Progenitor cell of endocrine pancreas (in vitro differentiated cells): ENCODE measurements around the gene SOX30. TPM values are rescaled to one million over a fixed set of nuclear protein-coding genes. Genes with fewer than 3 reads are reported as not detected.

Experiments
- DNase-seq: peaks from one replicate; pipeline ENCODE4 v3.0.0; 2021; ENCODE audit warnings: low spot score; ENCODE audit not compliant: unreplicated experiment
- H3K27ac Mint-ChIP-seq: 2 replicates; pipeline ENCODE4 v1.8.0; 2021; ENCODE audit warnings: mild to moderate bottlenecking, moderate library complexity, mixed read lengths
- H3K27me3 Mint-ChIP-seq: 2 replicates; pipeline ENCODE4 v1.8.0; 2021; ENCODE audit warnings: mixed read lengths
- H3K36me3 Mint-ChIP-seq: 2 replicates; pipeline ENCODE4 v1.8.0; 2022; ENCODE audit warnings: mixed read lengths; ENCODE audit not compliant: insufficient read depth
- H3K4me1 Mint-ChIP-seq: 2 replicates; pipeline ENCODE4 v1.8.0; 2021; ENCODE audit warnings: low read depth, mixed read lengths
- H3K4me3 Mint-ChIP-seq: 2 replicates; pipeline ENCODE4 v1.8.0; 2021; ENCODE audit warnings: low read depth, mild to moderate bottlenecking, moderate library complexity, mixed read lengths
- H3K9me3 Mint-ChIP-seq: 2 replicates; pipeline ENCODE4 v1.8.0; 2021; ENCODE audit warnings: low read depth, mixed read lengths
- total RNA-seq: library from RNA; stranded (reverse); gene quantifications from 2 replicates; pipeline ENCODE4 v1.2.1, GENCODE V29; 2021
- TF ChIP-seq, protein P1 (sequence below): fragments of 200-600 bp; sonication (generic); IDR thresholded peaks from one replicate; pipeline ENCODE4 v1.5.0; 2021; ENCODE audit warnings: antibody characterized with exemption, mild to moderate bottlenecking; ENCODE audit not compliant: unreplicated experiment

The SOX30 gene
- total RNA-seq, 1 donor from 2014 or later = not detected

- no peaks in the 10 kb centered on the region for H3K36me3 Mint-ChIP-seq
- H3K4me1 Mint-ChIP-seq = peaks cover 2% of the 10 kb centered on the region
- TF ChIP-seq, protein P1, sequence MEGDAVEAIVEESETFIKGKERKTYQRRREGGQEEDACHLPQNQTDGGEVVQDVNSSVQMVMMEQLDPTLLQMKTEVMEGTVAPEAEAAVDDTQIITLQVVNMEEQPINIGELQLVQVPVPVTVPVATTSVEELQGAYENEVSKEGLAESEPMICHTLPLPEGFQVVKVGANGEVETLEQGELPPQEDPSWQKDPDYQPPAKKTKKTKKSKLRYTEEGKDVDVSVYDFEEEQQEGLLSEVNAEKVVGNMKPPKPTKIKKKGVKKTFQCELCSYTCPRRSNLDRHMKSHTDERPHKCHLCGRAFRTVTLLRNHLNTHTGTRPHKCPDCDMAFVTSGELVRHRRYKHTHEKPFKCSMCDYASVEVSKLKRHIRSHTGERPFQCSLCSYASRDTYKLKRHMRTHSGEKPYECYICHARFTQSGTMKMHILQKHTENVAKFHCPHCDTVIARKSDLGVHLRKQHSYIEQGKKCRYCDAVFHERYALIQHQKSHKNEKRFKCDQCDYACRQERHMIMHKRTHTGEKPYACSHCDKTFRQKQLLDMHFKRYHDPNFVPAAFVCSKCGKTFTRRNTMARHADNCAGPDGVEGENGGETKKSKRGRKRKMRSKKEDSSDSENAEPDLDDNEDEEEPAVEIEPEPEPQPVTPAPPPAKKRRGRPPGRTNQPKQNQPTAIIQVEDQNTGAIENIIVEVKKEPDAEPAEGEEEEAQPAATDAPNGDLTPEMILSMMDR = no peak
- H3K27ac Mint-ChIP-seq = no peak overlapping the region
- no peak for DNase-seq
- H3K27me3 Mint-ChIP-seq = no peaks in the 10 kb centered on the region
- no peak overlapping the region for H3K4me3 Mint-ChIP-seq
- H3K9me3 Mint-ChIP-seq = peaks cover under 1% of the 10 kb centered on the region
Measured at GRCh38 chr5:157602505-157602904, 49.7 kb downstream of the SOX30 start.

- TF ChIP-seq, protein P1 = no peak
- Mint-ChIP-seq H3K9me3 (peaks cover 3% of the 10 kb centered on the region), H3K36me3 (no peaks in the 10 kb centered on the region), H3K4me1 (peaks cover 9% of the 10 kb centered on the region), H3K4me3 (no peak overlapping the region), H3K27me3 (no peaks in the 10 kb centered on the region), H3K27ac (no peak overlapping the region)
- no peak for DNase-seq
Measured at GRCh38 chr5:157600252-157600651, 52.0 kb downstream of the SOX30 start.

GRCh38 chr5:157599565-157599964, 52.7 kb downstream of the SOX30 start:
- H3K36me3 Mint-ChIP-seq = no peaks in the 10 kb centered on the region
- TF ChIP-seq, protein P1 = no peak
- no peak overlapping the region for H3K27ac Mint-ChIP-seq
- H3K4me1 Mint-ChIP-seq = peaks cover 13% of the 10 kb centered on the region
- peaks cover 3% of the 10 kb centered on the region for H3K9me3 Mint-ChIP-seq
- H3K4me3 Mint-ChIP-seq = no peak overlapping the region
- no peaks in the 10 kb centered on the region for H3K27me3 Mint-ChIP-seq
- no peak for DNase-seq

DNA sequence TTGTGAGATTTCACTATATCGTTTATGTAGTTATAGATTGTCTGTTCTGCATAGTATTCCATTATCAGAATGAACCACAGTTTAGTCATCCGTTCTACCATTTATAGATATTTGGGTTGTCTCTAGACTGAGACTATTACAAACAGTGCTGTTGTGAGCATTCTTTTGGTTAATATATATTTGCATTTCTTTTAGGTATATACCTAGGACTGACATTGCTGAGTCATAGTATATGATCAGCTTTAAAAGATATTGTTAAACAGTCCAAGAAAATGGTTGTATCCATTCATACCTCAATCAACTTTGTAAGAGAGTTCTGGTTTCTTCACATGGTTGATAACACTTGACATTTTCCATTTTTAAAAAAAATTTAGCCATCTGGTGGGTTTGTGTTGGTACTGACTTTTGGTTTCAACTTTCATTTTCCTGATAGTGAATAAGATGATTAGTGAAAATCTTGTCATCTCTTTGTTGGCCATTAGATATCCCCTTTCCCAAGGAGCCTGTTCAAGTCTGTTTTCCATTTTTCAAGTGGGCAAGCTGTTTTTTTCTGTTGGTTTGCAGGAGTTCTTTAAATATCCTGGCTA, 53.8 kb downstream of the SOX30 start:
- H3K27me3 Mint-ChIP-seq = no peaks in the 10 kb centered on the region
- H3K27ac Mint-ChIP-seq = peak overlapping the region; percentile 29
- no peaks in the 10 kb centered on the region for H3K36me3 Mint-ChIP-seq
- H3K4me3 Mint-ChIP-seq = no peak overlapping the region
- DNase-seq = no peak
- peaks cover 3% of the 10 kb centered on the region for H3K9me3 Mint-ChIP-seq
- H3K4me1 Mint-ChIP-seq = peaks cover 21% of the 10 kb centered on the region
- TF ChIP-seq, protein P1 = no peak

DNA sequence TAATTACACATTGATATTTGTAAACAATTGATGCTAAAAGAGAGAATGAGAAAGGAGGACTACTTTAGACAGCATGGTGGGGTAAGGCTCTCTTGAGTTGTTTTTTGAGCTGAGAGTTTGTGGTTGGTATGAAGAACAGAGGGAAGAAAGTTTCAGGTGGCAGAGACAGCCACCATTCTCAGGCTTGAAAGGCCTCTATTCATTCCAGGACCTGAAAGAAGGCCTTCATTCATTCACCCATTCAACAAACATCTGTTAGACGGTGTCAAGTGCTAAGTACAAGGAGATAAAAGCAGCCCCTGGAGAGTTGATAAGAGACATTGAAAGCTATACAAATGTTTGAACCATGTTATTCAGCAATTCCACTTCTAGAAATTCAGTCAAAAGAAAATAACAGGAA, 55.0 kb downstream of the SOX30 start:
- TF ChIP-seq, protein P1 = no peak
- Mint-ChIP-seq H3K4me3 (no peak overlapping the region), H3K4me1 (peaks cover 23% of the 10 kb centered on the region), H3K9me3 (peaks cover 3% of the 10 kb centered on the region), H3K27ac (peak overlapping the region; percentile 73), H3K36me3 (no peaks in the 10 kb centered on the region), H3K27me3 (no peaks in the 10 kb centered on the region)
- DNase-seq = no peak
